GM18517 (cell line): ENCODE measurements around the gene C12orf76.
"Not testable (repeated sequence)": the region's sequence is repeated elsewhere in the genome, so short reads cannot be mapped to it uniquely, and the experiment has no call there.

Source experiments
- ATAC-seq: cut with Tn5 transposase; IDR thresholded peaks from one replicate; pipeline ENCODE4 v1.9.1; 2021; ENCODE audit warnings: mild to moderate bottlenecking, moderate library complexity; ENCODE audit not compliant: unreplicated experiment

The C12orf76 gene

GRCh38 chr12:110048242-110049027 is at the start of gene C12orf76:
TSS of gene C12orf76 (minus strand) at chr12:110048522. CDS start at chr12:110048495, 27 bp downstream.
- peak; percentile 97 for ATAC-seq

- no peak for ATAC-seq
Observed at GRCh38 chr12:110093631-110094311, 45.4 kb upstream of the C12orf76 start.

- ATAC-seq, result no peak
Observed at GRCh38 chr12:110091136-110091711, 42.9 kb upstream of the C12orf76 start.

GRCh38 chr12:110090266-110091135 is 42.2 kb upstream of the C12orf76 start:
- ATAC-seq, result no peak

- ATAC-seq, result no peak
Observed at GRCh38 chr12:110088936-110089335, 40.6 kb upstream of the C12orf76 start.

- ATAC-seq, result not testable (repeated sequence)
Observed at GRCh38 chr12:110088216-110088615, 39.9 kb upstream of the C12orf76 start.

GRCh38 chr12:110084314-110085015 is 36.1 kb upstream of the C12orf76 start:
- ATAC-seq, result no peak

- ATAC-seq, result no peak
Observed at GRCh38 chr12:110080410-110080809, 32.1 kb upstream of the C12orf76 start.

GRCh38 chr12:110079477-110080400 is 31.4 kb upstream of the C12orf76 start:
- peak; percentile 86 for ATAC-seq

- ATAC-seq, result no peak
Observed at GRCh38 chr12:110077800-110078199, 29.5 kb upstream of the C12orf76 start.

GRCh38 chr12:110075880-110076279 is 27.6 kb upstream of the C12orf76 start:
- ATAC-seq, result no peak

GRCh38 chr12:110074089-110074488 is 25.8 kb upstream of the C12orf76 start:
- ATAC-seq, result no peak

- no peak for ATAC-seq
Observed at GRCh38 chr12:110073049-110073831, 24.9 kb upstream of the C12orf76 start.

GRCh38 chr12:110072636-110073035 is 24.3 kb upstream of the C12orf76 start:
- ATAC-seq, result not testable (repeated sequence)

- no peak for ATAC-seq
Observed at GRCh38 chr12:110071967-110072366, 23.6 kb upstream of the C12orf76 start.

- ATAC-seq, result no peak
Observed at GRCh38 chr12:110071504-110071903, 23.2 kb upstream of the C12orf76 start.

- ATAC-seq, result no peak
Observed at GRCh38 chr12:110068654-110069053, 20.3 kb upstream of the C12orf76 start.

GRCh38 chr12:110068115-110068514 is 19.8 kb upstream of the C12orf76 start:
- not testable (repeated sequence) for ATAC-seq
